NCI-H187 treated with DMSO at 0.1 percent for 48 hours (cell line): ENCODE measurements around the gene VAC14.

Experiments
- DNase-seq: peaks from one replicate; lab custom pipeline; 2025; lab: John Stamatoyannopoulos, UW

Gene VAC14

DNA sequence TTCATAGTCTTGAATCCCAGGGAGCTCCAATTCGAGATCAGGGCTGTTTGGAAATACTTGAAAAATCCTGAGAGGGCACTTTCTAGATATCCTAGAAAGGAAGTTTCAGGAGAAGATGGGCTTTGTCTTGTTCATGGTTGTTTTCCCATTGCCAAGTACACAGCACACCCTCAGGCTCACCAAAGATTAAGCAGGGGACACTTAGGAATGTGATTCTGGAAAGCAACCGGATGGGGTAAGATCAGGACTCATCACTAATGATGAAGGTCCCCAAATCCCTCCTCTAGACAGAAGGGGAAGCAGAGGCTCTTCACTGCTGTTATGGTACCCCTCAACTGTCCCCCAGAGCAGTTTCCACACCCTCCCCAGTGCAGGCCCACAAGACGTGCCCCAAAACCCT lies 40.7 kb downstream of the VAC14 start:
- DNase-seq = no peak

DNA sequence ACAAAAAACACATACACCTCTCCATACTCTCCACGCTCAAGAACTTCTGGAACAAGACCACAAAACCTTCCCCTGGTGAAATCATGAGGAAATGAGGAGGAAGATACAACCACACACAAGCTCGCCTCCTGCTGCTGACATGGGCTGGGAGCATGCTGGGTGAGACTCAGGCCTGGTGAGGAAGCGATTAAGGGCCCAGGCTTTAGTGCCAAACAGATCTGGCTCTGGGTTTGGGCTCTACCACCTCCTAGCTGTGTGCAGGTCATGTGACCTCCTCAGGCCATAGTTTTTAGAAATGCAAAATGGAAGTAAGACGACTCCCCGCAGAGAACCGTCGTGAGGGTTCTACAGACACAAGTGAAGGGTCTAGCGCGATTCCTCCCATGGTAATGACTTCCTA lies 41.3 kb downstream of the VAC14 start:
- no peak for DNase-seq

DNA sequence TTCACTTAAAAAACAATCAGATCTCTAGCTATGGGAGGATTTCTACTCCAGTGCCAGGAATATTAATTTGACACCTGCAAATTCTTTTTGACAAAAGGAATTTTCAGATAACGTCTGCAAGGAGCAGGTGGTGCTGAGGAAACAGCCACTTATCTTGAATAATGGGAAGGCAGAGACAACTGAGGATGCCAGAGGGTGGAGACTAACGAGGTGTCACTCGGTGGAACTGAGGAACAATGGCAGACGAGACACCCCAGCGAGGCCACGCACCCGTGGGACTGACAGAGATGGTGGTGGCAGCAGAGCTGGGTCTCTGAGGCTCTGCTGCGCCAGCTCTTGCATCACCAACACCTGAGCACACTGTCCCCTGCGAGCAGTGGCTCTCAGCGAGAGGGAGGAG lies 42.2 kb downstream of the VAC14 start:
- DNase-seq = no peak

DNA sequence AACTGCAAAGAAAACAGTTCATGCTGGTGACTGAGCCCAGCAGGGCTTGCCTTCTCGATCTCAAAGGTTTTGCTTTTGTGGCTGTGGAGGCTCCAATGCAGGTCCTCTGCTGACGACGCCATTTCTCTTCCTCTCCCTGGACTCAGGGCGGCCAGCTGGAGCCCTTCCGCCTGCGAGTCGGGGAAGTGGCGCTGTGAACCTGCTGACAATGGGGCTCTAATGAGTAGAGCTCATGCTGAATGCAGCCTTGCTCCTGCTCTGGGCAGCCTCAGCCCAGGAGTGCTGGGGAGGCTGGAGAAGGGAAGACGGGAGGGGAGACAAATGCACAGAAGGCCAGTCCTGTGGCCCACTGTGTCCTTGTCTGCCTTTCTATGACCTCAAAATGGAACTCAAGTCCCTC lies 43.8 kb downstream of the VAC14 start:
- no peak for DNase-seq

DNA sequence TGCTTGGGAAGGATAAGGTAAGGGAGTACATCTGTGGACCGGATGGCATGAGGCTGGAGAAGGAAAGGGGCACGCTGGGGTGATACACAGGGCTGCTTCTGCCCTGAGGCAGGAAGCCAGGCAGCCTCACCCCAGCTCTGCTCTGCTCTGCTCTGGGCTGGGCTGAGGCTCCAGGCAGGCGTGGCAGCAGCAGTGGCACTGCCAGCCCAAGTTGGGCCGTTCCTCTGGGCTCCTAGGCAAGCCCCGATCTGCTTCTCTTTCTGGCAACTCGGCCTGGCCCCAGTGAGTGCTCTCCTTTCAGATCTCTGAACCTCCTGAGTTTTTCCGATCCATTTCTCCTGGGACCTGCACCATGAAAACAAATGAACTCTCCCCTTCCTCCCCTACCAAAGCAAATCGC lies 44.9 kb downstream of the VAC14 start:
- DNase-seq = no peak

DNA sequence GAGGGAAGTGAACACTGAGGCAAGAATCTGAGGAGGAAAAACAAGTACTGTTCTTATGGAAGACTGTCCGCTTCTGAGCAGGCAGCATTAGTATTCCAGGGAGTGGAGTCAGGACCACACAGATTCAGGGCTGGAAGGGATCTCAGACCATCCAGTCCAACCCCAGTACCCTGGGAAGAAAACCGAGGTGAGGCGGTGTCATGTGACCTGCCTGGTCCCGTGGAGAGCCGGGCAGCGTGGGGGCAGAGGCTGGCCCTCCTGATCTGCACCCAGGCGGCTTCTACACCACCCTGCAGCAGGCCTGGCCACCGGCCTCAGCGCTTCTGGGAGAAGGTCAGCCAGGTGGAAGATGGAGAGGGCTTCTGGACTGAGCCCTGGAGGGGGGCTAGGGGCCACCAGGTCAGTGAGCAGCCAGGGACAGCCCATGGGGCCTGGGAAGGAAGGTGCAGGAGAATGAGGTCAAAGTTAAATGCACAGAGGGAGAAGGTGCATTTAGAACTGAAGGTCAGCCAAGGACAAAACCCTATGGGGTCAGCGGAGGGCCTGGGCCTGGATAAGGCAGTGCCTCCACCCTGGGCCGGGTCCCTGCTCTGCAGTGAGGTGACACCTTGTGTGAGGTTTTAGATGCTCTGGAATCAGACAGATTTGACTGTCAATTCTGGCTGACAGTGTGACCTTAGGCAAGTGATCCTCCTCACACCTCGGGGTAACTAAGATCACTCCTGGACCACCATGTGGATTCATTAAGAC lies 45.9 kb downstream of the VAC14 start:
- no peak for DNase-seq

DNA sequence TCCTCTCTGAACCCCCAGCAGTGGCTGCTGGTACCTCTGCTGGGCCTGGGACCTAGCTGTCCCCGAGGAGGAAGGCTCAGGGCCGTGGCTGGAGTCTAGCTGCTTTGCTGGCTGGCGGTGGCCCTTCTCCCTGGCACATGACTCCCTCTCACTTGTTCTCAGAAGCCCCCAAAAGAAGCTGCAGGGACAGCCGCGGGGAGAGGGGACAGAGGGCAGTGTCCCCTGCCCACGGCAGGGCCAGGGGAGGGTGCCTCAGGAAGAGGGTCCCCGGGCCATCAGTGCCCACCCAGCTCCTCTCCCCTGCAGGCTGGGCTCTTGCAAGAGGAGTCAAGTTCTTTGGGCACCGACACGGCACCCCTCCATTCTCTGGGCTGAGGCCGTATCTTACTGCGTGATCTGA lies 46.6 kb downstream of the VAC14 start:
- no peak for DNase-seq

DNA sequence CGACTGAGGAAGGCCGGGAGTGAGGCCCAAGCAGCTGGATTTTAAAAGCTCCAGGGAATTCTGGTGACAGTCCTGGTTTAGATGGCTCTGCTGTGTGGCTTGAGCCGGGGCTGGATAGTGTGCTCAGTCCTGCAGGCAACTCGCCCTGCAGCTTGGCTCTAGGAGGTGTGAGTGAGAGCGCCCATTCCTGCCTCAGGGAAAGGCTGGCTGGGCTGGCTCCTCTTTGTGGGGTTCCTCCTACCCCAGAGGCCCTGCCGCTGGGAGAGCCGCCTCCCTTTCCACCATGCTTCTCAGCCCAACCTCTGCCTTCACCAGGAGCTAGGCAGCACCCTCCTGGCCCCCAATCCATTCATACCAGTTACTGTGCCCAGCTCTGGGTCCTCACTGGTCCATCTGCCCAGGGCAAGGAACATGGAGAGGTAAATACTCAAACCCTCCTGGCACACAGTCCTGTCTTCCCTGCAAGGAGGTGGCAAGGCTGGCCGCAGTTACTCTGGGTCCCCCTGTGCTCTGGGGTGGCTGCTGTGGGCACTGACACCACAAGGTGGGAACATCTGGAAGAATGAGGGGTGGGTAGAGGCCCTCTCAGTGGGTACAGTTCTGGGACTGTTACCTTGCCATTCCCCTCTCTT lies 47.1 kb downstream of the VAC14 start:
- no peak for DNase-seq

DNA sequence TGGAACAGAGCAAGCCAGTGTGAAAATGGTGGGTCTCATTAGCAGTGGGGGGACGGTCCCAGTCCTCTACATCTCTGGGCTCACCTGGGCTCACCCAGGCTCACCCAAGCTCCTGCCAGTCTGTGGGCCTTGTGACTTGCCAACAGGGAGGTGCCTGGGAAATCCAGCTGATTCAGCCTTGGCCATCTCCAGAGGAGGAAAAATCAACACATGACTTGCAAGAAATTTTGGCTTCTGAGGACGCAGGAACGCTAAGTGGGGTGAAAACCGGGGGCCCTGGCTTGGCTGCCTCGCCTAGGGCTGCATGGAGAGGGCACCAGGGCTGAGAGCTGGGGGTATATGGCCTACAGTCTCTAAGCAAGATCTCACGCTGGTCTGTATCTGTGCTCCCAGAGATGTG lies 47.7 kb downstream of the VAC14 start:
- no peak for DNase-seq

DNA sequence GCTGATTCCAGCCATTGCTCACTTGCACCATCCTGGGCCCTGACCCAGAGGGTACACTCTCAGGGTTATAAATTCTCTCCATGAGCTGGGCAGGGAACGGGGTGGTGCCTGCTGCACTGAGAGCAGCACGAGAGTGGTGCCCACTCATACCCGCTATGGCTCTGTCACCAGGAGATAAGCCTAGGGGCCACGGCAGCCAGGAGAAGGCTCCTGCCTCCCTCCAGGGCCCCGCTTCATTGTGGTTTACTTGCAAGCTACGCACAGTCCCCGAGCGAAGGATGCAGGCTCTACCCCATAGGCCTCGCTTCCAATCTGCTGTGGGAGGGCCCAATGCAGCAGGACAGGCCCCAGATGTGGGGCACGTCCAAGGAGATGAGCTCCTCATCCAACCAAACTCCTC lies 48.5 kb downstream of the VAC14 start:
- DNase-seq = no peak

DNA sequence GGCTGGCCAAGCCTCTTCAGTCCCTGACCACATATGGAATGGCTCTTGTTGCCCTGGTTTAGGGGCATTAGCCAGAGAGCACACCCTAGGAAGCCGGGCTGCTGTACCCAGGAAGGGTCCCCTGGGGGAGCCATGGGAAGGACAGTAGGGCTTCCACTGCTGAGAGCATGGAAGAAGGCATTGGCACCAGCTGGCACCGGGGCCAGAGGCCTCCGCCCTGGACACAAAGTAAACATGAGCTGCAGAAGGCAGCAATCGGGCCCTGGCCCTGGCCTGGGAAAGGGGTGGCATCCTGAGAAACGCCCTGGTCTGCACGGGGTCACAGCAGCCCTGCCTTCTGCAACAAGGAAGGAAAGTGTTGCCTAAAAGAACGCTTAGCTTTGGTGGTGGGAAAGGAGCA lies 49.4 kb downstream of the VAC14 start:
- no peak for DNase-seq

DNA sequence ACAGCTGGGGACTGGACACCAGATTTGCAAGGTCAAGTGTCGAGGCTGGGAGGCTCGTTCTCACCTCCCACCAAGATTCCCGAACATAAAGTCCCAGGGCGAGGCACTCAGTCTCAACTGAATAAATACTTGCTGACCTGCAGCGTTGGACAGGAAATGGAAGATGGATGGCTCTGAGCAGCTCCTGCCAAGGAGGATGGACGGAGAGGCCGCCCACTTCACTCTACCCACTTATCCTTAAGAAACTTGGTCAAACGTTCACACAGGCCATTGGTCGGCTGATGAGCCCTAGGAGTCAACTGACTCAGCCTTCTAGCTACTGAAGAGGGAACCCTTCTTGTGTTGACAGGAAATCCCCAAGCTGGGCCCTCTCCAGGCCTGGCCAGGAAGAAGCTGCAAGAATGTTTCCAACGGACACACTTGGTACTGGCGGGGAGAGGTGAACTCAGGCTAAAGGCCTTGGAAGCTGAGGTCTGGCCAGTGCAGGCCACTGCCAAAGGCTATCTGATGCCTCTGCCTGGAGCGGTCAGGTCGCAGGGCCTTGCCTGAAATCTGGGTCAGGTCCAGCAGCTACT lies 50.0 kb downstream of the VAC14 start:
- no peak for DNase-seq

DNA sequence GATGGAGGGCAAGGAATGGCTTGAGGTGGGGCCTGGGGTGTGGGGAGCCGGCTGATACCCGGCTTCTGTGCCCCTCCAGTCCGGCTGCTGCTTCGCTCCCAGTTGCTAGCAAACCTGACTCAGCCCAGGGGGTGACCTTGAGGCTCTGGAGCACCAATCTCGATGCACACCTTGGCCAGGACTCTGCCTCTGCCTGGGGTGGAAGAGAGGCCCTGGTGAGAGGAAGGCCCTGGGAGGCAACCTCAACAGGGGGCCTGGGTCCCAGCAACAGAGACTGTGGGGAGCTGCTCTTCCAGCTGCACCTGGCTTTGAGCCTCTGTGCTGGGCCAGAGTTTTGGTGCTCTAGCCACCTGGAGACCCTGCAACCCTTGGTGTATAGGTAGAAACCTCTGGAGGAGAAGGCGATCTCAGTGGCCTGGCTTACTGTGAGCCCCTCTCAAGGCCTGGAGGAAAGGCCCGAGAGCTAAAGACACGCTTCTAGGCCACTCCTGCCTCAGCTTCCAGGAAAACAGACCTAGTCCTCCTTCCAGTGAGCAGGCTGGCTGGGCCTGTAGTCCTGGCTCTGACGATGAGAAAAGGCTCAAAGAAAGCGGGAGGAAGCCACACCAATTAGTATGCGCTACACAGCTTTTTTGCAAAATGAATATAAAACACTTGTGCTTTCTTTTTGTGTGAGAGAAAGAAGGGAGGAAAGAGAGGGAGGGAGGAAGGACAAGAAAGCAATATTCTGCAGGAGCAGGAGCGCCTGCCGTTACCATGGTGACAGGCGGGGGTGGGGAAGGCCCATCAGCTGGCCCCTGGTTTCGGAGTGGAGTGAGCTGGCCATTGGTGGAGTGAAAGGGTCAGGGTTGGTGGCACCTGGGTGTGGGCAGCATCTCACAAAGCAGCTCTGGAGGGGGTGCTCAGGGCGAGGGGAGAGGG lies 51.0 kb downstream of the VAC14 start:
- DNase-seq = no peak

DNA sequence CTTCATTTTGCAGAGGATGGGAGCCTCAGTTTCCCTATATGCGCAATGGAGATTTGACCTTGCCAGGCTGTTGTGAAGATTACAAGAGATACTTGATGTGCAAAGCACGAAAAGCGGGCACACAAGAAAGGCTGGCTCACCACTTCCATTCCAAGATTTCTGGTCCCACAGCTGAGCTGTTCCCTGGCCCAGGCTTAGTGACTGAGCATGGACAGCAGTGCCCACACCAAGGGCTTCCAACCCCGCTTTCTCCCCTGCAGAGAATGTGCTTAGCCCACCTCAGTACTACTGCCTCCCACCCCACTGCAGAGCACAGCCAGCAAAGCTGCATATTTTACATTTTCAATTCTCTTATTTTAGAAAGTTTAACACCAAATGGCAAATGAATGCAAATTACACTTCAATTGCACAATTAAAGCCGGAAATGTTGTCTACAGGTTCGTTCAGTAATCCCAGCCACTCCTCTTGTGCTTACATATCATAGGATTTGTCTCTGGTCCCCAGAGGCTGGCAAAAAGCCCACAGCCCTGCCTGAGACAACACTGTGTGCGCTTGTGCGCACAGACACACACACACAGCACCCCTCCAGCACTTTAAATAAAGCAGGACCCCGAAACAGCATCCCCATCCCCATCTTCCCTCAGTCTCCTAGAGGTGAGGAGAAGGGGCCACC lies 51.8 kb downstream of the VAC14 start:
- no peak for DNase-seq

DNA sequence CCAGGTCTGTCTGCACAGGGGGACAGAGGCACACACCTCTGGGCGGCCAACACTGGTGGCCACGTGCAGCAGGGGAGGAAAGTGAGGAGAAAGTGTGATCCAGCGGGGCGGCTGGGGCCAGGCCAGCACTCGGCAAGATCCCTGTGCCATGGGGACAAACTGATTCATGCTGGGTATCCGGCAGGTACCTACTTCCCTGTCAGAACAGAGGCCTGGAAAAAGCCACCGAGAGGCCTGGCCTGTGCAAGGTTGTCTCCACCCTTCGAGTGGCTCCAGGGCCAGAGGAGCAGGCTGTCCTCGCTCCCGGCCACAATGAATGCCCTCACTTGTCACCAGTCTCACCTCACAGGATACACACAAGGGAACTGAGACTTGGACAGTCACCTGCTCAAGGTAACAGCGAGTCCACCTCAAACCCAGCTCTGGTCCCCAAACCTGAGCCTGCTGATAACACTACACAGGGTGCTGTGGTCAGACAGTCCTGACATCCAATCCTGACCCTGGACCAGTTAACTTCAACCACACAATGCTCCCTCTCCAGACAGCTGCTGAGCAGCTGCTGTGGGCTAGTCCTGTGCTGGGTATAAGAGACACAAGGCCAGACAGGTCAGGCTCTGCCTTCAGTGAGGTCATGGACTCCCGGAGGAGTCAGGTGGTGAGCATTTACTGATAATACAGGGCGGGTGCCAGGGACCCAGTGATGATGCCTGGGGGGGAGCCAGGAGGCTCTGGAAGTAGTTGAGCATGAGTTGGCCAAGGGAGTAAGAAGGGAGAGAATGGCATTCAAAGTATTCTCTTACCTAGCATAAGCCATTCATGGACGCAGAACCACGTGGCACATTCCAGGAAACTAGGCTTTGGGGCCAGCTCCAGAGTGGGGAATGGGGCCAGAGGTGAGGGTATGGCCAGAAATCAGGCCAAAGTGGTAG lies 53.0 kb downstream of the VAC14 start:
- DNase-seq = no peak

DNA sequence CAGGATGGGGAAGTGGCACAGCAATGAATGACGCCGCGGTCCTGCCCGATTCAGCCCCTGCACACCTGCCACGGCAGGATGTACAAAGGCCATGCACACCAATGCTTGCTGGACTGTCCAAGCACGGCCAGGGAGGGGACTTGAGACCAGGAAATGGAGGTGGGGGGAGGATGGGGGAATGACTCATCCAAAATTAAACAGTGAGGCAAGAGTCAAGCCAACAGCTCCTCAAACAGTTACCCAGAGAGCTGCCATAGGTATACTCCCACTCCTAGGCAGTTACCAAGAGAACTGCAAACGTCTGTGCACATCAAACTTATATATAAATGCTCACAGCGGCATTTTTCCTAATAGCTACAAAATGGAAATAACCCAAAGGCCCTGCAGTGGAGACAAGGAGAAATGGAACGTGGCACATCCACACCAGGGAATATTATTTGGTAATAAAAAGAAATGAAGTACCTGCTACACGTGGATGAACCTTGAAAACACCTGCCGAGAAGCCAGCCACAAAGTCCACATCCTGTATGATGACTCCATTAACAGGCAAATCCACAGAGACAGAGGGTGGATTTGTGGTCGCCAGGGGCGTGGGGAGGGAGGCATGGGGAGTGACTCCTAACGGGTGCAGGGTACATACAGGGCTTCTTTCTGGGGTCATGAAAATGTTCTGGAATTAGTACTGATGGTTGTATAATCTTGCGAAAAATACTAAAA lies 54.1 kb downstream of the VAC14 start:
- no peak for DNase-seq

DNA sequence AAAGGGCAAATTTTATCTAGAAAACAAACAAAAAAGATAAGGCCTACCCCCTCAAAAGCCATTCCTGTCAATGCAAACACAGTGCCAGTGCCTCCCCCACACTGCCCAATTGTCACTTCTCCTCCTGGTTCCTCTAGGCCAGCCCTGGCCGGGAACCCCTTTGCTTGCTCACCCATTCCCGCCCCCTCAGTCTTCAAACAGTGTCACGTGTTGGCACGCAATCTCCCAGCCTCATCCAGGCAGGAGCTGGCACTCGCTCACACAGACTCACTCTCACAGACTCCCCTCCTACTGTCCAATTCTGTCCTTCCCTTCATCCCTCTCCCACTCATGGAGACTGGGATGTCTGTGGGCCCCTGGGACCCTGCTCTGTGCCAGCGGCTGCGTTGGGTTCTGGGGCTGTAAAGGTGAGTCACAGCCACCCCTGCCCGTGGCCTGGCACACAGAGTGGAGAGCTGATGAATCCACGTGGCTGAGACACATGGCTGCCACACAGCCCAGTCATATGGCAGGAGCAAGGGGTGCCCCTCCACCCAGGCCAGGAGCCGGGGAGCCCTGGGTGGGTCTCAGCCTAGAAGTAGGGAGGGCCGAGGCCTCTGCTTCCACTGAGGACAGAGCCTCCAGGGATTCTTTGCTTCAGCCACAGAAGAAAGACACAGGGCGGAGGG lies 54.8 kb downstream of the VAC14 start:
- no peak for DNase-seq

DNA sequence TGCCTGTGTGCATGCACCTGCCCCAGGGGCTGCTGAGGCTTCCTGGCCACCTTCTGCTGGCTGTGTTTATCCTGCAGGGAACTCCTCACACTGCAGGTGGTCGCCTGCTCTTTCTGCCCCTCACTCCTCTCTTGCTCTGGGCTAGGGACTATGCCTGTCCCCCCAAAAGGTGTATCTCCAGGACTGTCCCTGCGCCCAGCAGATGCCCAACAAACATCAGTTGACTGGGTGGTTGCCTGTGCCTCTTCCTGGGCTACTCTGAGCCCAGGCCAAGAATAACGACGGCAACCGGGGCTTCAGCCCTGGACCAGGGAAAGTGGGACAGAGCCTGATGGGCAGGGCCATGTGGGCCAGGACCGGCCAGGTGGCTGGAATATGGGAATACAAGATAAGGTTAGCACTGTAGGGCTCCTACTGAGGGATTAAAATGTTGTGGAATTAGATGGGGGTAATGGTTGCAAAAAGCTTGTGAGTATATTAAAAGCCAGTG lies 55.4 kb downstream of the VAC14 start:
- no peak for DNase-seq

DNA sequence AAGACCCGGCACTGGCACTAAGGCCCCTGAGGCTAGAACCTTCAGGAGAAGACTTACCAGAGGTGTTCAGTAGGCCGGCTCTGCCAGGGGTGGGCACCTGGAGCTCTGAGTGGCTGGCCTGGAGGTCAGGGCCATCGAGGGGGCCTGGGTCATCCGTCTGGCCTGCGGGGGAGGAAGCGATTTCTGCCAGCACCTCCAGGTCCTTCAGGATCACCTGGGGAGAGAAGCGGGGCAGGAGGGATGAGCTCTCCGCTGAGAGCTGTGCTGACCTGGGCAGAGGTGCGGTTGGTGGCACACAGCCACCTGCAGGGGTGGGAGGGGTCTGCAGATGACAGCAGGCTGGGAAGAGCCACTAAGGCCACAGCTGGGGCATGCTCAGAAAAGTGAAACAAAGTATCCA lies 56.6 kb downstream of the VAC14 start:
- no peak for DNase-seq

DNA sequence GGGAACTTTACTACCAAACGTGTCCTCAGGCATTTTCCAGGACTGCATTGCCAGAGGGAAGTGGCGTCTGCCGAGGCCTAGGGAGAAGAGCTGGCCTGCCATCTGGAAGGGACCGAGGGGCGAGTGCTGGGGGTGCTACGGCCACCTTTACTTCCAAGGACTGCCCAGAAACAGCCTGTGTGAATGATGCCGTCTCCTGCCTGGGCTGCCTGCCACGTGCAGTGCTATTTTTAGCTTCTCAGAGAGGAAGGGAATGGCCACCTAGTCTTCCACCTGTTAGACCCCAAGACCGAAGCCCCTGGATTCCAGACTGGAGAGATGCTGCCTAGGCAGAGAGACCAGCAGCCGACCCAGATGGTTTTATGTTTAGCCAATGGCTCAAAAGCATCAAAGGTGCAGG lies 57.2 kb downstream of the VAC14 start:
- DNase-seq = no peak
